ENCODE data around the gene SULT4A1. TPM values are rescaled to one million over a fixed set of nuclear protein-coding genes. Genes with fewer than 3 reads are reported as not detected.

The SULT4A1 gene
- polyA plus RNA-seq, 1 of the 3 experiments (the other 2 are of a cell fraction): 3.9 TPM

DNA sequence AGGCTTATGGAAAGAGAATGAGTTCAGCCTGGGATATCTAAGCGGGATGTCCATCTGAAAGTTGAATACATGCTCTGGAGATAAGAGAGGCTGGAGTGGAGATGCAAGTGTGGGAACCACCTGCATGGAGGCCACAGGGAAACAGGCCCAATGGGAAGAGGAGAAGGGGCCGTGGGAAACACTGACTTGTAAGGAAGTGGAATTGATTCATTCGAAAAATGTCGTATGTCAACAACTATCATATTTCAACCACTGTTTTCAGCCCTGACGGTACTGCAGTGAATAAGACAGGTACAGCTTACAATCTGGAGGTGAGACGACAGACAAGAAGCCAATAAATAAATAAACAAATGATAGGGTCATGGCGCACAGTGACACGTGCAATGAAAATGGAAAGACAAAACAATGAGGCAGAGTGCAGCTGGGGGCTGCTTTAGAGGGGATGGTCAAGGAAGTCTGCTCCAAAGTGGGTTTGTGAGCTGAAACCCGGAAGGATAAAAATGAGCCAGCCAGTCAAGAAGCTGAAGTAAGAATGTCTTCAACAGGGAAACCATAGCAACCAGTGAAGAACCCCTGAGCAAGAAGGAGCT, 86.1 kb downstream of the SULT4A1 start:
- H3K79me2 ChIP-seq (ENCODE audit: insufficient read depth): no peaks in the 10 kb centered on the region
- no peak overlapping the region for H3K4me3 ChIP-seq (ENCODE audit: low read depth in 2 of 2, low read length in 1 of 2)
- no peaks in the 10 kb centered on the region for H3K27me3 ChIP-seq (ENCODE audit: insufficient read depth)
- no peaks in the 10 kb centered on the region for H3F3A ChIP-seq (replicated peaks; ENCODE audit: insufficient read depth)
- DNase-seq: no peak
- ChIA-PET CTCF (interaction anchor here (0.9 kb wide), 1 partner anchor 388 kb away, joined by 3 read pairs; no protein-coding TSS in a partner anchor), POLR2A (no interaction called here)
- H3K9me2 ChIP-seq: no peaks in the 10 kb centered on the region
- no peak overlapping the region for H3K4me2 ChIP-seq
- H3K9me3 ChIP-seq: no peaks in the 10 kb centered on the region
- H4K20me1 ChIP-seq (ENCODE audit: insufficient read depth): no peaks in the 10 kb centered on the region
- no peaks in the 10 kb centered on the region for H3K4me1 ChIP-seq (ENCODE audit: control insufficient read depth in 1 of 2, insufficient read depth in 2 of 2, low read depth in 1 of 2, low read length in 1 of 2)
- no peak overlapping the region for H3K9ac ChIP-seq
- TF ChIP-seq RAD21 (IDR thresholded peaks at IDR 0.05; ENCODE audit: low read length) (no peak), NFIC (IDR thresholded peaks at IDR 0.05; ENCODE audit: borderline replicate concordance) (no peak), RCOR1 (IDR thresholded peaks at IDR 0.05; ENCODE audit: low read length) (no peak)
- 84% methylated on average over 9 of the region's 9 CpGs for WGBS (ENCODE audit: low lambda C conversion rate)
- no peak overlapping the region for H3K27ac ChIP-seq (ENCODE audit: low read depth in 2 of 2, low read length in 1 of 2)
- H2AFZ ChIP-seq (ENCODE audit: low read depth): no peak overlapping the region
- no peaks in the 10 kb centered on the region for H3K36me3 ChIP-seq (replicated peaks in 1 of 2; ENCODE audit: control insufficient read depth in 1 of 2, insufficient read depth in 2 of 2, low read length in 1 of 2)

Small RNA genes lying within 50 kb of the gene (small RNA-seq; reads per million reads assigned to genes)
- gene HMGN2P9: 0 reads per million in 7 experiments

Other genes starting within 250 kb of the SULT4A1 start
- 0.41 and 0.46 TPM in 2 replicates for gene EFCAB6, start 50.2 kb downstream of the SULT4A1 start, polyA plus RNA-seq (2012; rRNA removed)
- gene PNPLA5, start 29.5 kb upstream of the SULT4A1 start, polyA plus RNA-seq (2012; rRNA removed): not detected in 2 replicates
- 2.4 and 3.2 TPM in 2 replicates for gene PNPLA3, start 61.3 kb upstream of the SULT4A1 start, polyA plus RNA-seq (2012; rRNA removed)
- 46.7 and 49.6 TPM in 2 replicates for gene SAMM50, start 92.9 kb upstream of the SULT4A1 start, polyA plus RNA-seq (2012; rRNA removed)
- 57.7 and 87.8 TPM in 2 replicates for gene PARVB, start 161.8 kb upstream of the SULT4A1 start, polyA plus RNA-seq (2012; rRNA removed)

Data from SK-N-SH (cell line).